HEK293 (cell line): ENCODE results near the gene EIF2D.

Source experiments
- CTCF ChIA-PET: fragments of 350-600 bp; formaldehyde crosslinking; extraction: SDS; loops from one replicate; lab custom pipeline; 2021; ENCODE audit warnings: antibody characterized with exemption; lab: Yijun Ruan, JAX
- POLR2A ChIA-PET: fragments of 300-600 bp; formaldehyde crosslinking; extraction: SDS; loops from one replicate; lab custom pipeline; 2020; ENCODE audit warnings: antibody characterized with exemption, inconsistent platforms; lab: Yijun Ruan, JAX
- H3K27ac ChIP-seq: fragments of 200-500 bp; sonication (Bioruptor generic); 2 replicates; pipeline ENCODE4 v1.5.1; 2014; ENCODE audit warnings: low read depth, low read length, control low read depth, inconsistent platforms; ENCODE audit errors: extremely low read depth
- H3K36me3 ChIP-seq, 2 experiments: fragments of 200-500 bp in 1 of 2; sonication (Bioruptor generic) in 1 of 2; 1 replicate in 1 of 2; 2 replicates in 1 of 2; pipeline ENCODE4 v1.5.1; 2014 to 2017; ENCODE audit warnings: inconsistent platforms in 2 of 2, low read length in 2 of 2; ENCODE audit not compliant: control insufficient read depth in 2 of 2, insufficient read depth in 1 of 2
- H3K4me1 ChIP-seq: fragments of 200-500 bp; sonication (Bioruptor generic); 2 replicates; pipeline ENCODE4 v1.5.1; 2014; ENCODE audit warnings: mild to moderate bottlenecking, low read length, inconsistent platforms; ENCODE audit not compliant: control insufficient read depth, insufficient read depth
- H3K4me3 ChIP-seq: 2 replicates; pipeline ENCODE4 v1.5.1; 2011; ENCODE audit warnings: low read depth, mild to moderate bottlenecking, control low read depth, low read length, moderate library complexity
- H3K9me3 ChIP-seq: fragments of 200-500 bp; sonication (Bioruptor generic); 2 replicates; pipeline ENCODE4 v1.5.1; 2014; ENCODE audit warnings: low read depth, low read length, inconsistent platforms; ENCODE audit not compliant: control insufficient read depth, insufficient read depth
- GLIS1 ChIP-seq: fragments of 450-650 bp; formaldehyde crosslinking; IDR thresholded peaks from 2 replicates; pipeline ENCODE4 v1.5.1; 2016; ENCODE audit warnings: missing biosample characterization, missing genetic modification characterization
- GLIS2 ChIP-seq: fragments of 450-650 bp; formaldehyde crosslinking; IDR thresholded peaks from 2 replicates; pipeline ENCODE4 v1.5.1; 2016; ENCODE audit warnings: missing biosample characterization, missing genetic modification characterization
- MZF1 ChIP-seq: fragments of 450-650 bp; formaldehyde crosslinking; IDR thresholded peaks from 2 replicates; pipeline ENCODE4 v1.5.1; 2017; ENCODE audit warnings: missing biosample characterization, missing genetic modification characterization, borderline replicate concordance
- SALL2 ChIP-seq: fragments of 450-650 bp; formaldehyde crosslinking; IDR thresholded peaks from 2 replicates; pipeline ENCODE4 v1.5.0; 2017; ENCODE audit warnings: missing biosample characterization, mild to moderate bottlenecking, missing genetic modification characterization, borderline replicate concordance
- SP2 ChIP-seq: fragments of 450-650 bp; formaldehyde crosslinking; IDR thresholded peaks from 2 replicates; pipeline ENCODE4 v1.5.1; 2016; ENCODE audit warnings: missing biosample characterization, missing genetic modification characterization
- ZBTB17 ChIP-seq: fragments of 450-650 bp; formaldehyde crosslinking; IDR thresholded peaks from 2 replicates; pipeline ENCODE4 v1.5.1; 2016; ENCODE audit warnings: missing biosample characterization, missing genetic modification characterization
- ZFP41 ChIP-seq: fragments of 450-650 bp; formaldehyde crosslinking; IDR thresholded peaks from 2 replicates; pipeline ENCODE4 v1.5.1; 2016; ENCODE audit warnings: missing biosample characterization, missing genetic modification characterization, borderline replicate concordance
- ZIC2 ChIP-seq: fragments of 450-650 bp; formaldehyde crosslinking; IDR thresholded peaks from 2 replicates; pipeline ENCODE4 v1.5.1; 2016; ENCODE audit warnings: missing biosample characterization, missing genetic modification characterization
- ZNF175 ChIP-seq: fragments of 450-650 bp; formaldehyde crosslinking; IDR thresholded peaks from 2 replicates; pipeline ENCODE4 v1.5.1; 2016; ENCODE audit warnings: missing biosample characterization, missing genetic modification characterization
- ZNF266 ChIP-seq: fragments of 450-650 bp; formaldehyde crosslinking; IDR thresholded peaks from 2 replicates; pipeline ENCODE4 v1.5.1; 2016; ENCODE audit warnings: missing biosample characterization, missing genetic modification characterization, low read depth
- ZNF341 ChIP-seq: fragments of 450-650 bp; formaldehyde crosslinking; IDR thresholded peaks from 2 replicates; pipeline ENCODE4; 2016; ENCODE audit warnings: low read depth, missing biosample characterization, missing genetic modification characterization
- ZNF391 ChIP-seq: fragments of 450-650 bp; formaldehyde crosslinking; IDR thresholded peaks from 2 replicates; pipeline ENCODE4 v1.5.1; 2016; ENCODE audit warnings: low read depth, missing biosample characterization, missing genetic modification characterization, borderline replicate concordance
- ZNF423 ChIP-seq: fragments of 450-650 bp; formaldehyde crosslinking; IDR thresholded peaks from 2 replicates; pipeline ENCODE4 v1.5.1; 2016; ENCODE audit warnings: missing biosample characterization, missing genetic modification characterization
- ZNF426 ChIP-seq: fragments of 450-650 bp; formaldehyde crosslinking; IDR thresholded peaks from 2 replicates; pipeline ENCODE4 v1.5.1; 2017; ENCODE audit warnings: missing biosample characterization, missing genetic modification characterization, mild to moderate bottlenecking, inconsistent platforms, moderate library complexity
- ZNF433 ChIP-seq: fragments of 450-650 bp; formaldehyde crosslinking; IDR thresholded peaks from 2 replicates; pipeline ENCODE4 v1.5.1; 2016; ENCODE audit warnings: missing biosample characterization, missing genetic modification characterization, low read depth
- ZNF530 ChIP-seq: fragments of 450-650 bp; formaldehyde crosslinking; IDR thresholded peaks from 2 replicates; pipeline ENCODE4 v1.5.1; 2016; ENCODE audit warnings: low read depth, missing biosample characterization, missing genetic modification characterization
- ZNF600 ChIP-seq: fragments of 450-650 bp; formaldehyde crosslinking; IDR thresholded peaks from 2 replicates; pipeline ENCODE4 v1.5.1; 2016; ENCODE audit warnings: missing biosample characterization, missing genetic modification characterization
- ZSCAN16 ChIP-seq: fragments of 450-650 bp; formaldehyde crosslinking; IDR thresholded peaks from 2 replicates; pipeline ENCODE4 v1.5.1; 2016; ENCODE audit warnings: missing biosample characterization, missing genetic modification characterization
- TF ChIP-seq, protein P1 (sequence below): fragments of 450-650 bp; formaldehyde crosslinking; IDR thresholded peaks from 2 replicates; pipeline ENCODE4 v1.5.1; 2016; ENCODE audit warnings: missing biosample characterization, missing genetic modification characterization
- TF ChIP-seq, protein P2 (sequence below): fragments of 450-650 bp; formaldehyde crosslinking; IDR thresholded peaks from 2 replicates; pipeline ENCODE4 v1.5.1; 2016; ENCODE audit warnings: missing biosample characterization, missing genetic modification characterization, low read depth
- TF ChIP-seq, protein P3 (sequence below): fragments of 450-650 bp; formaldehyde crosslinking; IDR thresholded peaks from 2 replicates; pipeline ENCODE4 v1.5.1; 2016; ENCODE audit warnings: missing biosample characterization, missing genetic modification characterization, borderline replicate concordance
- TF ChIP-seq, protein P4 (sequence below): fragments of 450-650 bp; formaldehyde crosslinking; IDR thresholded peaks from 2 replicates; pipeline ENCODE4 v1.5.1; 2016; ENCODE audit warnings: missing biosample characterization, missing genetic modification characterization
- TF ChIP-seq, protein P5 (sequence below): IDR thresholded peaks from 2 replicates; pipeline ENCODE4 v1.6.1; 2011; ENCODE audit warnings: mild to moderate bottlenecking, low read depth, low read length, borderline replicate concordance

The EIF2D gene

DNA sequence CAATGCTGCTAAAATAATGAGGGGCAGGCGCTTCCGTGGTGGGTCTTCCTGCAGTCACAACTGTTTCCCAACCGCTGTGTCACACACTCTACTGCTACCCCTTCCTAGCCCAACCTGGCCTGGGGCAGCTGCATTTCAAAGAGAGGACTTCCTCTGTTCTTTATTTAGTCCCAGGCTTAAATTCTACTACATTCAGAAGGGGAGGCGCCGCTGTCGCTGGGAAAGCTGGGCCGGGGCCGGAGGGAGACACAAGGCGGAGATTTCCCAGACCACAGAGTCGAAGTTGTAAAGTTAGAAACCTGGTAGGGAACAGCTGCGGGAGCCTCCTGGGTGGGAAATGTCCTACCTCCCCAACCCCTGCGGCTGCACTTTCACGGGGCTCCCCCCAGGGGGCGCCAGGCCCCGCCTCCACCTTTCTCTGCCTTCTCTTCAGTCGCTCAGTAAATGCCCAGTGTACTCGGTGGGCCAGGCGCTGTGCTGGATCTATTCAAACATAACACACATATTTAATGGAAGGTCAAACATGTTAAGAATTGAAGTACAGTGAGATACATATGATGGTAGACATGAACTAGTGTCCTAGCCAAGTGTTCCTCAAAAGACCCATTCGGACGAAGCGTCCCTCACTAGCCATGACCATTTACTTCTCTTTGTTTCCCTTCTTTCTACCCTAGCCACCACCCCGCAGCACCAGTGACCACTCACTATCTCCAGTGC is 46.2 kb upstream of the EIF2D start:
- ChIA-PET POLR2A (interaction anchor here (1.3 to 1.8 kb wide), 3 partner anchors 23 to 395 kb away, joined by 4 to 7 read pairs (median 5); partner anchors contain the start of genes DYRK3 and PFKFB2), CTCF (interaction anchor here (0.7 to 25.1 kb wide), 20 partner anchors 9 to 326 kb away, joined by 3 to 380 read pairs (median 4); partner anchors contain the start of gene DYRK3)
- TF ChIP-seq ZNF600 (tag by site-specific recombination) (peak; percentile 35; the same call in 1 of the 2 replicates), ZNF341 (tag by site-specific recombination) (peak; percentile 75), ZNF266 (tag by site-specific recombination) (no peak), SP2 (tag by site-specific recombination) (no peak), GLIS1 (tag by site-specific recombination) (peak; percentile 74), ZNF423 (no peak), ZBTB17 (tag by site-specific recombination) (0 out of 2 replicates have a peak, but pooled peaks have one; percentile 15), ZNF391 (tag by site-specific recombination) (no peak), ZIC2 (tag by site-specific recombination) (peak; percentile 60), GLIS2 (peak; percentile 44; the same call in 1 of the 2 replicates)
- TF ChIP-seq, protein P1, sequence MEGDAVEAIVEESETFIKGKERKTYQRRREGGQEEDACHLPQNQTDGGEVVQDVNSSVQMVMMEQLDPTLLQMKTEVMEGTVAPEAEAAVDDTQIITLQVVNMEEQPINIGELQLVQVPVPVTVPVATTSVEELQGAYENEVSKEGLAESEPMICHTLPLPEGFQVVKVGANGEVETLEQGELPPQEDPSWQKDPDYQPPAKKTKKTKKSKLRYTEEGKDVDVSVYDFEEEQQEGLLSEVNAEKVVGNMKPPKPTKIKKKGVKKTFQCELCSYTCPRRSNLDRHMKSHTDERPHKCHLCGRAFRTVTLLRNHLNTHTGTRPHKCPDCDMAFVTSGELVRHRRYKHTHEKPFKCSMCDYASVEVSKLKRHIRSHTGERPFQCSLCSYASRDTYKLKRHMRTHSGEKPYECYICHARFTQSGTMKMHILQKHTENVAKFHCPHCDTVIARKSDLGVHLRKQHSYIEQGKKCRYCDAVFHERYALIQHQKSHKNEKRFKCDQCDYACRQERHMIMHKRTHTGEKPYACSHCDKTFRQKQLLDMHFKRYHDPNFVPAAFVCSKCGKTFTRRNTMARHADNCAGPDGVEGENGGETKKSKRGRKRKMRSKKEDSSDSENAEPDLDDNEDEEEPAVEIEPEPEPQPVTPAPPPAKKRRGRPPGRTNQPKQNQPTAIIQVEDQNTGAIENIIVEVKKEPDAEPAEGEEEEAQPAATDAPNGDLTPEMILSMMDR (tag by site-specific recombination) = peak; percentile 64; the same call in 1 of the 2 replicates
- TF ChIP-seq, protein P2, sequence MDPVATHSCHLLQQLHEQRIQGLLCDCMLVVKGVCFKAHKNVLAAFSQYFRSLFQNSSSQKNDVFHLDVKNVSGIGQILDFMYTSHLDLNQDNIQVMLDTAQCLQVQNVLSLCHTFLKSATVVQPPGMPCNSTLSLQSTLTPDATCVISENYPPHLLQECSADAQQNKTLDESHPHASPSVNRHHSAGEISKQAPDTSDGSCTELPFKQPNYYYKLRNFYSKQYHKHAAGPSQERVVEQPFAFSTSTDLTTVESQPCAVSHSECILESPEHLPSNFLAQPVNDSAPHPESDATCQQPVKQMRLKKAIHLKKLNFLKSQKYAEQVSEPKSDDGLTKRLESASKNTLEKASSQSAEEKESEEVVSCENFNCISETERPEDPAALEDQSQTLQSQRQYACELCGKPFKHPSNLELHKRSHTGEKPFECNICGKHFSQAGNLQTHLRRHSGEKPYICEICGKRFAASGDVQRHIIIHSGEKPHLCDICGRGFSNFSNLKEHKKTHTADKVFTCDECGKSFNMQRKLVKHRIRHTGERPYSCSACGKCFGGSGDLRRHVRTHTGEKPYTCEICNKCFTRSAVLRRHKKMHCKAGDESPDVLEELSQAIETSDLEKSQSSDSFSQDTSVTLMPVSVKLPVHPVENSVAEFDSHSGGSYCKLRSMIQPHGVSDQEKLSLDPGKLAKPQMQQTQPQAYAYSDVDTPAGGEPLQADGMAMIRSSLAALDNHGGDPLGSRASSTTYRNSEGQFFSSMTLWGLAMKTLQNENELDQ (tag by site-specific recombination) = no peak
- TF ChIP-seq, protein P3, sequence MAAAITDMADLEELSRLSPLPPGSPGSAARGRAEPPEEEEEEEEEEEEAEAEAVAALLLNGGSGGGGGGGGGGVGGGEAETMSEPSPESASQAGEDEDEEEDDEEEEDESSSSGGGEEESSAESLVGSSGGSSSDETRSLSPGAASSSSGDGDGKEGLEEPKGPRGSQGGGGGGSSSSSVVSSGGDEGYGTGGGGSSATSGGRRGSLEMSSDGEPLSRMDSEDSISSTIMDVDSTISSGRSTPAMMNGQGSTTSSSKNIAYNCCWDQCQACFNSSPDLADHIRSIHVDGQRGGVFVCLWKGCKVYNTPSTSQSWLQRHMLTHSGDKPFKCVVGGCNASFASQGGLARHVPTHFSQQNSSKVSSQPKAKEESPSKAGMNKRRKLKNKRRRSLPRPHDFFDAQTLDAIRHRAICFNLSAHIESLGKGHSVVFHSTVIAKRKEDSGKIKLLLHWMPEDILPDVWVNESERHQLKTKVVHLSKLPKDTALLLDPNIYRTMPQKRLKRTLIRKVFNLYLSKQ = no peak
- Histone ChIP-seq H3K27ac (no peak overlapping the region), H3K9me3 (no peaks in the 10 kb centered on the region), H3K36me3 (no peaks in the 10 kb centered on the region), H3K4me1 (peaks cover 8% of the 10 kb centered on the region), H3K4me3 (no peak overlapping the region)

DNA sequence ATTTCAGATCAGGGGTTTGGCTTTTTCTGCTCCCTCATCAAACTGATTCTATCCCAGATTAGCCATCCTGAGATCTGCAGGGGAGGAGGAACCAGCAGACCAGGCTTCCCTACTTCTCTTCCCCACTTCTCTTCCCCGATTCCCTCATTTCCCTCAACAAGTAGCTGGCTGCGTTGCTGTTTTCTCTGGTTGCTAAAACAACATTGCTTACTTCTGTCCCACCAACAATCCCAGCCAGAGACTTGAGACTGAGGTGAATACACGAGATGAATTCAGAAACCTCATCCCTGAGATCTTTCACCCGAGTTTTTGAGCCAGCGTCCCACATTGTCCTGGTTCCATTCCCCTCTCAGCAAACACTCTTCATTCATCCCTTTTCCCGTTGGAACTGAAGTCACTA is 45.5 kb upstream of the EIF2D start:
- peaks cover 8% of the 10 kb centered on the region for H3K4me1 ChIP-seq
- no peak overlapping the region for H3K4me3 ChIP-seq
- ChIA-PET POLR2A (interaction anchor here (1.3 to 1.8 kb wide), 2 partner anchors 23 to 396 kb away, joined by 4 to 7 read pairs; partner anchors contain the start of genes DYRK3 and PFKFB2), CTCF (interaction anchor here (0.7 to 25.1 kb wide), 14 partner anchors 9 to 327 kb away, joined by 3 to 380 read pairs (median 4); partner anchors contain the start of gene DYRK3)
- H3K36me3 ChIP-seq = no peaks in the 10 kb centered on the region
- H3K27ac ChIP-seq = no peak overlapping the region
- H3K9me3 ChIP-seq = no peaks in the 10 kb centered on the region
- TF ChIP-seq ZNF530 (tag by site-specific recombination) (no peak), SALL2 (tag by site-specific recombination) (no peak), ZNF175 (tag by site-specific recombination) (no peak), ZSCAN16 (tag by site-specific recombination) (no peak), ZNF433 (tag by site-specific recombination) (no peak), MZF1 (no peak), ZFP41 (tag by site-specific recombination) (no peak), ZNF426 (tag by site-specific recombination) (no peak)
- TF ChIP-seq, protein P4, sequence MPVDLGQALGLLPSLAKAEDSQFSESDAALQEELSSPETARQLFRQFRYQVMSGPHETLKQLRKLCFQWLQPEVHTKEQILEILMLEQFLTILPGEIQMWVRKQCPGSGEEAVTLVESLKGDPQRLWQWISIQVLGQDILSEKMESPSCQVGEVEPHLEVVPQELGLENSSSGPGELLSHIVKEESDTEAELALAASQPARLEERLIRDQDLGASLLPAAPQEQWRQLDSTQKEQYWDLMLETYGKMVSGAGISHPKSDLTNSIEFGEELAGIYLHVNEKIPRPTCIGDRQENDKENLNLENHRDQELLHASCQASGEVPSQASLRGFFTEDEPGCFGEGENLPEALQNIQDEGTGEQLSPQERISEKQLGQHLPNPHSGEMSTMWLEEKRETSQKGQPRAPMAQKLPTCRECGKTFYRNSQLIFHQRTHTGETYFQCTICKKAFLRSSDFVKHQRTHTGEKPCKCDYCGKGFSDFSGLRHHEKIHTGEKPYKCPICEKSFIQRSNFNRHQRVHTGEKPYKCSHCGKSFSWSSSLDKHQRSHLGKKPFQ (tag by site-specific recombination) = no peak
- TF ChIP-seq, protein P5, sequence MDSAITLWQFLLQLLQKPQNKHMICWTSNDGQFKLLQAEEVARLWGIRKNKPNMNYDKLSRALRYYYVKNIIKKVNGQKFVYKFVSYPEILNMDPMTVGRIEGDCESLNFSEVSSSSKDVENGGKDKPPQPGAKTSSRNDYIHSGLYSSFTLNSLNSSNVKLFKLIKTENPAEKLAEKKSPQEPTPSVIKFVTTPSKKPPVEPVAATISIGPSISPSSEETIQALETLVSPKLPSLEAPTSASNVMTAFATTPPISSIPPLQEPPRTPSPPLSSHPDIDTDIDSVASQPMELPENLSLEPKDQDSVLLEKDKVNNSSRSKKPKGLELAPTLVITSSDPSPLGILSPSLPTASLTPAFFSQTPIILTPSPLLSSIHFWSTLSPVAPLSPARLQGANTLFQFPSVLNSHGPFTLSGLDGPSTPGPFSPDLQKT = no peak
- TF ChIP-seq, protein P1 (tag by site-specific recombination) = no peak
